HCT116 (cell line): ENCODE measurements around the gene ZDHHC9. TPM values are rescaled to one million over a fixed set of nuclear protein-coding genes. Genes with fewer than 3 reads are reported as not detected.

Experiments used
- ATAC-seq: fragments of 200-7000 bp; cut with Tn5 transposase; 2 replicates; pipeline ENCODE4 v1.9.1; 2020; ENCODE audit warnings: mild to moderate bottlenecking, moderate library complexity
- BruUV-seq: library from RNA; stranded (reverse); fragments of 400-500 nt; replicated peaks from 2 replicates; lab custom pipeline; 2021; lab: Mats Ljungman, UMichigan
- CTCF ChIA-PET: fragments of 300-600 bp; sonication (Branson Sonifier 250); formaldehyde crosslinking; loops from one replicate; lab custom pipeline; 2021; ENCODE audit warnings: antibody characterized with exemption; lab: Charles Lee
- POLR2A ChIA-PET: fragments of 300-600, 350-600 bp; sonication (Branson Sonifier 250); formaldehyde crosslinking; loops from one replicate; lab custom pipeline; 2021; ENCODE audit warnings: antibody characterized with exemption; lab: Charles Lee
- RAD21 ChIA-PET, 2 experiments: fragments of 300-600 bp; sonication (Branson Sonifier 250); formaldehyde crosslinking; loops; one replicate each; lab custom pipeline; 2023; ENCODE audit warnings: low total read pairs in 2 of 2; ENCODE audit not compliant: uncharacterized antibody in 2 of 2, unreplicated experiment in 2 of 2, low non-redundant PET in 1 of 2; lab: Charles Lee
- DNase-seq: peaks from one replicate; pipeline ENCODE4 v3.0.0-alpha.2; 2010; ENCODE audit warnings: low read depth, low spot score
- H2AFZ ChIP-seq: fragments of 200-600 bp; shearing (Covaris generic), sonication (generic); 2 replicates; pipeline ENCODE4 v1.6.1; 2017; ENCODE audit warnings: low read depth, mixed run types, mixed read lengths, antibody characterized with exemption, low read length; ENCODE audit not compliant: poor library complexity, severe bottlenecking
- H3K27ac ChIP-seq: 2 replicates; pipeline ENCODE4 v1.5.1; 2012; ENCODE audit warnings: low read depth, low read length
- H3K27me3 ChIP-seq: fragments of 200-600 bp; sonication (generic); 2 replicates; pipeline ENCODE4 v1.6.1; 2016; ENCODE audit warnings: mixed run types, low read length, mixed read lengths; ENCODE audit not compliant: insufficient read depth
- H3K36me3 ChIP-seq, 2 experiments: fragments of 200-500 bp in 1 of 2; fragments of 200-600 bp in 1 of 2; sonication (Bioruptor generic) in 1 of 2; sonication (generic) in 1 of 2; 2 replicates each; pipeline versions ENCODE4 v1.5.1 to v1.6.1; 2014 to 2016; ENCODE audit warnings: low read length in 2 of 2, inconsistent platforms in 1 of 2, mixed read lengths in 1 of 2, mixed run types in 1 of 2; ENCODE audit not compliant: insufficient read depth in 2 of 2, control insufficient read depth in 1 of 2
- H3K4me1 ChIP-seq, 2 experiments: fragments of 200-600 bp in 1 of 2; sonication (generic) in 1 of 2; 2 replicates each; pipeline versions ENCODE4 v1.5.1 to v1.6.1; 2012 to 2017; ENCODE audit warnings: low read length in 2 of 2, inconsistent platforms in 1 of 2, mild to moderate bottlenecking in 1 of 2, mixed read lengths in 1 of 2, mixed run types in 1 of 2, moderate library complexity in 1 of 2; ENCODE audit not compliant: insufficient read depth in 2 of 2, control insufficient read depth in 1 of 2
- H3K4me2 ChIP-seq: fragments of 200-600 bp; sonication (generic); 2 replicates; pipeline ENCODE4 v1.6.1; 2017; ENCODE audit warnings: mixed run types, low read length, mixed read lengths
- H3K4me3 ChIP-seq, 2 experiments: fragments of 200-600 bp in 1 of 2; sonication (generic) in 1 of 2; replicated peaks in 1 of 2; 2 replicates each; pipeline ENCODE4 v1.5.1; 2011 to 2016; ENCODE audit warnings: low read length in 2 of 2, control low read depth in 1 of 2, low read depth in 1 of 2, mild to moderate bottlenecking in 1 of 2, mixed read lengths in 1 of 2, mixed run types in 1 of 2
- H3K79me2 ChIP-seq: fragments of 200-600 bp; sonication (generic); 2 replicates; pipeline ENCODE4 v1.6.1; 2017; ENCODE audit warnings: mild to moderate bottlenecking, mixed run types, low read length, moderate library complexity, mixed read lengths; ENCODE audit not compliant: insufficient read depth
- H3K9ac ChIP-seq: fragments of 200-600 bp; sonication (generic); 2 replicates; pipeline ENCODE4 v1.6.1; 2016; ENCODE audit warnings: low read length, mixed read lengths
- H3K9me2 ChIP-seq: fragments of 200-600 bp; sonication (generic), shearing (Covaris generic); 2 replicates; pipeline ENCODE4 v1.6.1; 2017; ENCODE audit warnings: mixed run types, mild to moderate bottlenecking, moderate library complexity; ENCODE audit not compliant: insufficient read depth
- H3K9me3 ChIP-seq, 2 experiments: fragments of 200-500 bp in 1 of 2; fragments of 200-600 bp in 1 of 2; sonication (Bioruptor generic) in 1 of 2; sonication (generic) in 1 of 2; 2 replicates each; pipeline ENCODE4 v1.6.1; 2014 to 2017; ENCODE audit warnings: low read length in 2 of 2, mixed read lengths in 2 of 2, inconsistent platforms in 1 of 2, low read depth in 1 of 2, mild to moderate bottlenecking in 1 of 2, mixed run types in 1 of 2, moderate library complexity in 1 of 2; ENCODE audit not compliant: control insufficient read depth in 1 of 2, insufficient read depth in 1 of 2
- H4K20me1 ChIP-seq: fragments of 200-600 bp; sonication (generic), shearing (Covaris generic); 2 replicates; pipeline ENCODE4 v1.6.1; 2017; ENCODE audit warnings: mixed run types, mild to moderate bottlenecking, moderate library complexity; ENCODE audit not compliant: insufficient read depth
- ELF1 ChIP-seq: IDR thresholded peaks from 2 replicates; pipeline ENCODE4 v1.6.1; 2012; ENCODE audit warnings: low read depth, borderline replicate concordance
- FOSL1 ChIP-seq: IDR thresholded peaks from 2 replicates; pipeline ENCODE4 v1.6.1; 2012; ENCODE audit warnings: low read depth
- JUND ChIP-seq: IDR thresholded peaks from 2 replicates; pipeline ENCODE4 v1.6.1; 2012
- POLR2A ChIP-seq: IDR thresholded peaks from 2 replicates; pipeline ENCODE4 v1.7.0; 2011; ENCODE audit warnings: borderline replicate concordance; ENCODE audit not compliant: insufficient read depth, insufficient read length; ENCODE audit errors: extremely low read depth
- SP1 ChIP-seq: IDR thresholded peaks from 2 replicates; pipeline ENCODE4 v1.6.1; 2012; ENCODE audit warnings: low read depth
- ZFX ChIP-seq: fragments of 450-650 bp; IDR thresholded peaks from 2 replicates; pipeline ENCODE4 v1.6.1; 2017
- intact Hi-C: fragments of 100-400 bp; cut with micrococcal nuclease; formaldehyde crosslinking; loops from 2 replicates; pipeline ENCODE4 v1.10.0; 2022
- total RNA-seq: library from RNA; stranded (reverse); gene quantifications from one replicate; pipeline ENCODE4 v1.2.1, GENCODE V29; 2021; ENCODE audit not compliant: unreplicated experiment
- TF ChIP-seq, protein P1 (sequence below), 3 experiments: fragments of 200-600 bp in 1 of 3; sonication (generic) in 1 of 3; IDR thresholded peaks in 2 of 3; conservative IDR thresholded peaks in 1 of 3; 2 replicates each; pipeline ENCODE4 v1.5.1; 2012 to 2017; ENCODE audit warnings: low read depth in 2 of 3, low read length in 2 of 3, antibody characterized with exemption in 1 of 3, borderline replicate concordance in 1 of 3, control low read depth in 1 of 3, mild to moderate bottlenecking in 1 of 3, mixed read lengths in 1 of 3, mixed run types in 1 of 3, moderate library complexity in 1 of 3; ENCODE audit not compliant: insufficient read depth in 1 of 3
- TF ChIP-seq, protein P2 (sequence below): IDR thresholded peaks from 2 replicates; pipeline ENCODE4 v1.6.1; 2011; ENCODE audit warnings: mild to moderate bottlenecking, low read length, moderate library complexity; ENCODE audit not compliant: insufficient replicate concordance; ENCODE audit errors: extremely low read depth
- TF ChIP-seq, protein P3 (sequence below): IDR thresholded peaks from 2 replicates; pipeline ENCODE4 v1.6.1; 2012; ENCODE audit warnings: low read depth

Gene ZDHHC9
- total RNA-seq, 1 experiment from 2014 or later: 18.9 TPM

DNA sequence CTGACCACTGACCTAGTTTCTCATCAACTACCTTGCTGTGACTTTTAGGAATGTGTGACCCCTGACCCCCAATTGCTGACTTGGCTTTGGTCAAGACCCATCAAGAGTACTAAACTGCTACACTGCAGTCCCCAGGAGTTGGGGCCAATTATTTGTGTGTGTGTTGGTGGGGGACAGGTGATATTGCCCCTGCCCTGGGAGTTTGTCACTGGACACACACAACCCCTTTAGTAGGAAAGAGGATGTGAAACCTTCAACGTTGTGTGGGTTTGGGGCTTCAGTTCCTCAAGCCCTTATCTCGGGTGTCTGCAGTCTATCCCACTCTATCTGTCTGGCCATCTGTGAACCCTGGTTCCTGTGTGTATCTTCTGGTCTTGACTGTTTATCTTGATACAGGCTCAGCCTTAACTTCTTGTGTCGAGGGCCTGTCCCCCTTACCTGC lies 57.5 kb downstream of the ZDHHC9 start:
- H3K27me3 ChIP-seq: no peaks in the 10 kb centered on the region
- no peak for ATAC-seq
- H3K9me3 ChIP-seq: no peaks in the 10 kb centered on the region
- POLR2A ChIA-PET: no interaction called here
- CTCF ChIA-PET: no interaction called here
- no peak for DNase-seq
- intact Hi-C loops: no loop called here
- no peak for TF ChIP-seq POLR2A
- TF ChIP-seq, protein P1, sequence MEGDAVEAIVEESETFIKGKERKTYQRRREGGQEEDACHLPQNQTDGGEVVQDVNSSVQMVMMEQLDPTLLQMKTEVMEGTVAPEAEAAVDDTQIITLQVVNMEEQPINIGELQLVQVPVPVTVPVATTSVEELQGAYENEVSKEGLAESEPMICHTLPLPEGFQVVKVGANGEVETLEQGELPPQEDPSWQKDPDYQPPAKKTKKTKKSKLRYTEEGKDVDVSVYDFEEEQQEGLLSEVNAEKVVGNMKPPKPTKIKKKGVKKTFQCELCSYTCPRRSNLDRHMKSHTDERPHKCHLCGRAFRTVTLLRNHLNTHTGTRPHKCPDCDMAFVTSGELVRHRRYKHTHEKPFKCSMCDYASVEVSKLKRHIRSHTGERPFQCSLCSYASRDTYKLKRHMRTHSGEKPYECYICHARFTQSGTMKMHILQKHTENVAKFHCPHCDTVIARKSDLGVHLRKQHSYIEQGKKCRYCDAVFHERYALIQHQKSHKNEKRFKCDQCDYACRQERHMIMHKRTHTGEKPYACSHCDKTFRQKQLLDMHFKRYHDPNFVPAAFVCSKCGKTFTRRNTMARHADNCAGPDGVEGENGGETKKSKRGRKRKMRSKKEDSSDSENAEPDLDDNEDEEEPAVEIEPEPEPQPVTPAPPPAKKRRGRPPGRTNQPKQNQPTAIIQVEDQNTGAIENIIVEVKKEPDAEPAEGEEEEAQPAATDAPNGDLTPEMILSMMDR (IDR thresholded peaks at IDR 0.05 in 2 of 3, conservative IDR thresholded peaks at IDR 0.05 in 1 of 3; ENCODE audit: borderline replicate concordance in 1 of 3, insufficient read depth in 1 of 3, low read depth in 2 of 3, low read length in 2 of 3): no peak
- TF ChIP-seq ELF1: no peak
- no peak for TF ChIP-seq ZFX
- TF ChIP-seq SP1: no peak
- TF ChIP-seq, protein P2, sequence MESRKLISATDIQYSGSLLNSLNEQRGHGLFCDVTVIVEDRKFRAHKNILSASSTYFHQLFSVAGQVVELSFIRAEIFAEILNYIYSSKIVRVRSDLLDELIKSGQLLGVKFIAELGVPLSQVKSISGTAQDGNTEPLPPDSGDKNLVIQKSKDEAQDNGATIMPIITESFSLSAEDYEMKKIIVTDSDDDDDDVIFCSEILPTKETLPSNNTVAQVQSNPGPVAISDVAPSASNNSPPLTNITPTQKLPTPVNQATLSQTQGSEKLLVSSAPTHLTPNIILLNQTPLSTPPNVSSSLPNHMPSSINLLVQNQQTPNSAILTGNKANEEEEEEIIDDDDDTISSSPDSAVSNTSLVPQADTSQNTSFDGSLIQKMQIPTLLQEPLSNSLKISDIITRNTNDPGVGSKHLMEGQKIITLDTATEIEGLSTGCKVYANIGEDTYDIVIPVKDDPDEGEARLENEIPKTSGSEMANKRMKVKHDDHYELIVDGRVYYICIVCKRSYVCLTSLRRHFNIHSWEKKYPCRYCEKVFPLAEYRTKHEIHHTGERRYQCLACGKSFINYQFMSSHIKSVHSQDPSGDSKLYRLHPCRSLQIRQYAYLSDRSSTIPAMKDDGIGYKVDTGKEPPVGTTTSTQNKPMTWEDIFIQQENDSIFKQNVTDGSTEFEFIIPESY: no peak
- no peak for TF ChIP-seq JUND
- TF ChIP-seq, protein P3, sequence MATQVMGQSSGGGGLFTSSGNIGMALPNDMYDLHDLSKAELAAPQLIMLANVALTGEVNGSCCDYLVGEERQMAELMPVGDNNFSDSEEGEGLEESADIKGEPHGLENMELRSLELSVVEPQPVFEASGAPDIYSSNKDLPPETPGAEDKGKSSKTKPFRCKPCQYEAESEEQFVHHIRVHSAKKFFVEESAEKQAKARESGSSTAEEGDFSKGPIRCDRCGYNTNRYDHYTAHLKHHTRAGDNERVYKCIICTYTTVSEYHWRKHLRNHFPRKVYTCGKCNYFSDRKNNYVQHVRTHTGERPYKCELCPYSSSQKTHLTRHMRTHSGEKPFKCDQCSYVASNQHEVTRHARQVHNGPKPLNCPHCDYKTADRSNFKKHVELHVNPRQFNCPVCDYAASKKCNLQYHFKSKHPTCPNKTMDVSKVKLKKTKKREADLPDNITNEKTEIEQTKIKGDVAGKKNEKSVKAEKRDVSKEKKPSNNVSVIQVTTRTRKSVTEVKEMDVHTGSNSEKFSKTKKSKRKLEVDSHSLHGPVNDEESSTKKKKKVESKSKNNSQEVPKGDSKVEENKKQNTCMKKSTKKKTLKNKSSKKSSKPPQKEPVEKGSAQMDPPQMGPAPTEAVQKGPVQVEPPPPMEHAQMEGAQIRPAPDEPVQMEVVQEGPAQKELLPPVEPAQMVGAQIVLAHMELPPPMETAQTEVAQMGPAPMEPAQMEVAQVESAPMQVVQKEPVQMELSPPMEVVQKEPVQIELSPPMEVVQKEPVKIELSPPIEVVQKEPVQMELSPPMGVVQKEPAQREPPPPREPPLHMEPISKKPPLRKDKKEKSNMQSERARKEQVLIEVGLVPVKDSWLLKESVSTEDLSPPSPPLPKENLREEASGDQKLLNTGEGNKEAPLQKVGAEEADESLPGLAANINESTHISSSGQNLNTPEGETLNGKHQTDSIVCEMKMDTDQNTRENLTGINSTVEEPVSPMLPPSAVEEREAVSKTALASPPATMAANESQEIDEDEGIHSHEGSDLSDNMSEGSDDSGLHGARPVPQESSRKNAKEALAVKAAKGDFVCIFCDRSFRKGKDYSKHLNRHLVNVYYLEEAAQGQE: no peak
- no peak for TF ChIP-seq FOSL1
- H3K36me3 ChIP-seq: no peaks in the 10 kb centered on the region
- no peak overlapping the region for H2AFZ ChIP-seq
- H4K20me1 ChIP-seq: no peaks in the 10 kb centered on the region
- H3K4me3 ChIP-seq: no peak overlapping the region
- RAD21 ChIA-PET: no interaction called here
- BruUV-seq: no TSS peak
- H3K9ac ChIP-seq: no peak overlapping the region
- no peaks in the 10 kb centered on the region for H3K79me2 ChIP-seq
- no peaks in the 10 kb centered on the region for H3K9me2 ChIP-seq
- H3K4me2 ChIP-seq: no peak overlapping the region
- H3K4me1 ChIP-seq: no peaks in the 10 kb centered on the region
- no peak overlapping the region for H3K27ac ChIP-seq
